TTC549 (cell line): Measurements from ENCODE around the gene GPR84.
"Not testable (repeated sequence)": the region's sequence is repeated elsewhere in the genome, so short reads cannot be mapped to it uniquely, and the experiment has no call there.

Experiments
- FAIRE-seq: peaks from 2 replicates; lab custom pipeline; 2012; peaks lifted over from hg19 to GRCh38; lab: Jason Lieb, UNC

GPR84 gene

GRCh38 chr12:54355104-54355815, 9.0 kb downstream of the GPR84 start:
- FAIRE-seq, result no peak

GRCh38 chr12:54354271-54354670, 10.0 kb downstream of the GPR84 start:
- not testable (repeated sequence) for FAIRE-seq

- no peak for FAIRE-seq
These were observed 11.1 kb downstream of the GPR84 start for GRCh38 chr12:54352891-54353874.

- FAIRE-seq, result no peak
These were observed 12.2 kb downstream of the GPR84 start for GRCh38 chr12:54352022-54352531.

GRCh38 chr12:54351341-54351740, 12.9 kb downstream of the GPR84 start:
- FAIRE-seq, result no peak

GRCh38 chr12:54350743-54351142, 13.5 kb downstream of the GPR84 start:
- FAIRE-seq, result no peak

GRCh38 chr12:54349679-54350078, 14.6 kb downstream of the GPR84 start:
- no peak for FAIRE-seq

GRCh38 chr12:54349036-54349435, 15.2 kb downstream of the GPR84 start:
- FAIRE-seq, result no peak

- no peak for FAIRE-seq
These were observed 22.6 kb downstream of the GPR84 start for GRCh38 chr12:54341378-54342300.

- no peak for FAIRE-seq
These were observed 23.4 kb downstream of the GPR84 start for GRCh38 chr12:54340846-54341245.

GRCh38 chr12:54338698-54339296, 25.5 kb downstream of the GPR84 start:
- FAIRE-seq, result no peak

GRCh38 chr12:54337854-54338650, 26.2 kb downstream of the GPR84 start:
- FAIRE-seq, result no peak

GRCh38 chr12:54337280-54337842, 26.9 kb downstream of the GPR84 start:
- FAIRE-seq, result no peak

- FAIRE-seq, result no peak
These were observed 30.8 kb downstream of the GPR84 start for GRCh38 chr12:54333420-54334034.

GRCh38 chr12:54331461-54331860, 32.8 kb downstream of the GPR84 start:
- no peak for FAIRE-seq

- FAIRE-seq, result no peak
These were observed 33.8 kb downstream of the GPR84 start for GRCh38 chr12:54330442-54330841.

GRCh38 chr12:54329759-54330158, 34.5 kb downstream of the GPR84 start:
- no peak for FAIRE-seq

- FAIRE-seq, result no peak
These were observed 35.5 kb downstream of the GPR84 start for GRCh38 chr12:54328595-54329337.

- not testable (repeated sequence) for FAIRE-seq
These were observed 38.7 kb downstream of the GPR84 start for GRCh38 chr12:54325442-54326109.
